NCI-H1436 (cell line): Measurements from ENCODE around the gene ELFN1.

Experiments
- DNase-seq: peaks from one replicate; lab custom pipeline; 2025; lab: John Stamatoyannopoulos, UW

Gene ELFN1

DNA sequence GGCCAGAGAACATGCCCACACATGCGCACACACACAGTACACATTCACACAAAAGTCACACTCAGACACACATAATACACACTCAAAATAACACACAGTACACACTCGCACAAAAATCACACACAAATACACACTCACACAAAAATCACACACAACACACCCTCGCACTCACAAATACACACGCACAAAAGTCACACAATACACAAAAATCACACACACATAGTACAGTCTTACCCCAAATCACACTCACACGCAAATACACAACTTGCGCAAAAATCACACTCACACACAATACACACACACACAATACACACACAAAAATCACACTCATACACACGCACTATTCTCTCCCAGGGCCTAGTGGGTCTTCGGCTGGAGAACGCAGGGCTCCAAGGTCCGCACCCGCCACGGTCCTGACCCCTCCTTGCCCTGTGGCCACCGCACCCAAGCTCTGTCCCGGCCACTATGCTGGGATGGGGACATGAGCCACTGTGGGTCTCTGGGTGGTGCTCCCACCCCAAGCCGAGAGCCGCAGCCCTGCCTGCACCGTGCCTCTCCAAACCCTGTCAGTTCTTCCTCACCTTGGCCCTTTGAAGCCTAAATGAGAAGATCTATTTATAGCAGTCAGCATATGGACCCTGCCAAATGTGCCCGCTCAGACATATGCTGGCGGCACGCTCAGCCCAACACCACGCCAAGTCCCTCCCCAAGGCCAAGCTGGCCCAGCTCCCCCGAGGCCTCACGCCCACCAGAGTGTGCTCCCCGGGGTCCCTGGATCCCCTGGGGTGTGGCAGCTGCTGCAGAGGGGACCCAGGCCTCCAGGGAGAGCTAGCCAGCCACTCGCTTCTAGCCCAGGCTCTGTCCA lies 55.9 kb downstream of the ELFN1 start:
- DNase-seq: no peak

GRCh38 chr7:1727079-1727478 lies 57.0 kb downstream of the ELFN1 start:
- DNase-seq: no peak

- DNase-seq: no peak
Measured at GRCh38 chr7:1727812-1728570, 57.9 kb downstream of the ELFN1 start.

DNA sequence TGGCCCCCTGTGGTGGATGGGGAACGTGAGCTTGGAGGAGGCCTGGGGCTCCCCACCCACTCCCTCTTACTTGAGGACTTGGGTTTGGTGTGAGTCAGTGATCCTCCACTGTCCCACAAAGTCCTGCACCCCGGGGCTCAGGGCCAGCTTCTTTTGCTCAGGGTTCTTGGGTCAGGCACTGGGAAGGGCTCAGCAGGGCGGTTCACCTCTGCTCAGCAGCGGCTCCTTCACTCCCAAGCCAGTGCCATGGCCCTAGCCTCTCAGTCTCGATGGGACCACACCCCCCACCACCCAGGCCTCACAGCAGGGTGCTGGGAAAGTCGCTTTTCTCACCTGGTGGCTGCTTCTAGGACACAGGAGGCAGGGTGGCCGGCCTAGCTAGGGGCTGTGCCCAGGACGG lies 59.1 kb downstream of the ELFN1 start:
- DNase-seq: no peak

- DNase-seq: no peak
Measured at GRCh38 chr7:1729773-1730172, 59.7 kb downstream of the ELFN1 start.

DNA sequence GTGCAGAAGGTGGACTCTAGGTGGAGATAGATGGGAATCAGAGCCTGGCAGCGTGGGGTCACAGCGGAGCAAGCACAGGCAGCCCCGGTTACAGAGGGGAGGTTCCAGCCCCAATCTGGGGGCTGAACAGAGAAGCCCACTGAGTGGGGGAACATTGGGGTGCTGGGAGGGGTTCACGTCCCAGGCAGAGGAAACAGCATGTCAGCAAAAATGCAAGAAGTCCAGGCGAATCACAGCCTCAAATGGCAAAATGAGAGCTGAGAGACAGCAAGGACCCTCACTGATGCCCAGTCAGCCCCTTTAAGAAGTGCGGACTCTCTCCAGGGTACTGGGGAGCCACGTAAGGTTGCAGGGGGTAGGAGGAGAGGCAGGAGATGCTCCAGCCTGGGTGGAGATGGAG lies 62.0 kb downstream of the ELFN1 start:
- no peak for DNase-seq

GRCh38 chr7:1732645-1733044 lies 62.6 kb downstream of the ELFN1 start:
- DNase-seq: no peak

DNA sequence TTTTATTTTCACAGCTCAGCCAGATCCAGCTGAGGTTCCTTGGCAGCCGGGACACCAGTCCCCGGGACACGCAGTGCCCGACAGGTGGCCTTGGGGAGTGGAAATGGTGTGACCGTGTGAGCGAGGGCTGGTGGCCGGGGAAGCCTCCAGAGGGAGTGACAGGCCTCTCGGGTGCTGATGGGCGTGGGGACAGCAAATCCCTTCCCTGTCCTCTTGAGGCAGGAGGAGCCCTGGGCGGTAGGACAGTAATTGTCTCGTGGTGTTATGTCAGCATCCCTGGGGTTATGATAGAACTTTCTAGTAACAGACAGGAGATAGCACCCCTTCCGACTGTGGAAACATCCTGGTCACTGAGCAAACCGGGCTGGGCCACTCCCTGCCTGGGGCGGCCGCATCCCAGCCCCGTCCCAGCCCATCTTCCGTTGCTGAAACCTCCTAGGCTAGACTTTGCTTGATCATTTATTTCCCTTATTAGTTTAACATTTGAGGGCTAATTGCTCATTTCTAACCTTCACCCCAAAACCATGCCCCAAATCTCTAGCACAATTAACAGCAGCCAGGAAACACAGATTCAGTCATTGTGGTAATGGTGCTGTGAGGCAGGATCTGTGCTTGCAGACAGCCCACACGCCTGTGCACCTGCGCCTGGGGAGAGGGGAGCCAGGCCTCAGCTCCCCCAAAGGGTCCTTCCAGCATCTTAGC lies 63.3 kb downstream of the ELFN1 start:
- no peak for DNase-seq

- DNase-seq: no peak
Measured at GRCh38 chr7:1733908-1734730, 64.0 kb downstream of the ELFN1 start.

DNA sequence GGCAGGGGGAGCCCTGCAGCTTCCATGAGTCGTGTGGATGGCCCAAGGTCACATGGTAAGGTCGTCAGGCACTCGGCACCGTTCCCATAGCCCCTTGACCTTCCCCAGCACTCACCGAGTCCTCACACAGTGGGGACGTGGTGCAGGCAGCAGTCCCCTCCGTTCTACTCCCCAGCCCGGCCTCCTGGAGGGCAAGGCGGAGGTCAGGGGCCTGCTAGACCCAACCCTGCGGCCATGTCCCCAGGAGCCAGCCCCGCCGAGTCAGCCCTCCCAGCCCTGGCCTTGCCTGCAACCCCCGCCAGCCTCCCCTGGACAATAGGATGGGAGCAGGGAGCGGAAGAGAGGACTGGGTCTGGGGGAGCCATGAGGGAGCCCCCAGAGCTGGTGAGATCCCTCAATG lies 65.2 kb downstream of the ELFN1 start:
- no peak for DNase-seq

DNA sequence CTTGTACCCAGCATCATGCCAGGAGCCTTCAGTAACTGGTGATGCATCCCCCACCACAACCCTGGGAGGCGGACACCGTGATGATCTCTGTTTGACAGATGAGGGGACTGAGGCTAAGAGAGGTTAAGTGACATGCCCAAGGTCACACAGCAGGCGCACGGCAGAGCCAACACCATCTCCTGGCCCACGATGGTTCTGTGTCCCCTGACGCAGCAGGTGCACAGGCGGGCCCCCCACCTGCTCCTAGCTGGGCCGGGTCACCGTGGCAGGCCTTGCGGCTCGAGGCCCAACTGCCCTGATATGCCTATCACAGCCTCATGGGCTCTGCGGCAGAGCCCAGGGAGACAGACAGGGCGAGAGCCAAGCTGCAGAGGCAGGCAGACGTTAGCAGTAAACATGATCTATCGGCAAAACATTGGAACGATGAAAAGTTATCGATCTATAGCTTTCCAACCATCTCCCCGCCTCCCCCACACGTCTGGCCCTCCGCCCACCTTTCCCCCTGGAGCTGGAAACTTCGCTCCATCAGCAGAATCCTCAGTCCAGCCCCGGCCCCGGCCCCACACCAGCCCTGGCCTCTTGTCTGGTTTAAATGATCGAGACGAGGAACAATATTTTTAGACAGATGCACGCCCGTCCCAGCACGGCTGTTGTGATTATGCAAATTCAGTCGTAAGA lies 65.9 kb downstream of the ELFN1 start:
- DNase-seq: no peak

DNA sequence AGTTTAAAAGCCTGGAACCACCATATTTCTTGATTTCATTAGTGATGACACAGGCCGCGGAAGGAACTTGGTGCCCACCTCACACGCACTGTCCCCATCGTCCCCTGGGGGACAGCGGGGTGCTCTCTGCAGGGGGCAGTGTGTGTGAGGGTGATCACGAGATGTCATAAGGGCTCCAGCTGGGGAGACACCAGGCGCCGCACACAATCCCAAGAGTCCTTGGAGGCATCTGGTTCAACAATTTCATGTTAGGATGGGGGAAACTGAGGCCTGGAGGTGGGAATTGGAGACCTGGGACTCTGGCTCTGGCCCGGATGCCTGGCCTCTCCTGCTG lies 66.4 kb downstream of the ELFN1 start:
- no peak for DNase-seq

DNA sequence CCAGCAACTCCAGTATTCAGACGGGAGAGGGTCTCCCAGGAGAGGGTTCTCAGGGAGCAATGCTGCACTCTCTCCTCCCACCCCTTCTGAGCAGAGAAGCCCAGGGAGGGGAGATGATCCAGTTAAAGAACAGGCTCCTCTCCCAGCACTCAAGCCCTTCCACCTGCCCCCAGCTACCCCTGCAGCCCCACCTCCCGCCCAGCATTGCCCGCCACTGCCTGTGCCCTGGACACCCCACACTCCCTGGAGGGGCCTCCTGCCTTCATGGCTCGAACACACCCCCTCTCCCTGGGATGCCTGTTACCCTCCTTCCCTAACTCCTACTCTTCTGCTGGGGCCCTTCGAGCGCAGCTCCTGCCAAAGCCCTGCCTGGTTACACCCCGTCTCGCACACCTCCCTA lies 66.8 kb downstream of the ELFN1 start:
- no peak for DNase-seq

- DNase-seq: no peak
Measured at GRCh38 chr7:1737523-1737922, 67.4 kb downstream of the ELFN1 start.

DNA sequence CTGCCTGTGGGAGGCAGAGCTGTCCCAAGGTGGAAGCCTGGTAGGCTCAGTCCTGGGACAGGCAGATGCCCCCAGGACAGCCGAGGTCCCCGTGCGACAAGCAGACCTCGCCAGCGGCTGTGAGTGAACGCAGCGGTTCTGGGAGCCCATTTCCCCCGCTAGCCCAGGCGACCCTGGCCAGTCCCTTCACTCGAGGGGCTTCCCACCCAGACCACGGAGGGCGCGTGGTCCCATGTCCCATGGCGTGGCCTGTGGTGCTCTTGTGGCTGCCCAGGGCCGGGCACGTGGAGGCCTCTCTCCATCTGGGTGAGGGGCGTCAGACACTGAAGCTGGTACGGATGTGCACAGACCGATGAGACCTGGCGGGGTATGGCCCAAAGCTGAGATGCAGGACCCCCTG lies 67.9 kb downstream of the ELFN1 start:
- DNase-seq: no peak

GRCh38 chr7:1738511-1738910 lies 68.4 kb downstream of the ELFN1 start:
- DNase-seq: no peak

- DNase-seq: no peak
Measured at GRCh38 chr7:1738956-1739355, 68.9 kb downstream of the ELFN1 start.

- DNase-seq: no peak
Measured at GRCh38 chr7:1739593-1739992, 69.5 kb downstream of the ELFN1 start.

DNA sequence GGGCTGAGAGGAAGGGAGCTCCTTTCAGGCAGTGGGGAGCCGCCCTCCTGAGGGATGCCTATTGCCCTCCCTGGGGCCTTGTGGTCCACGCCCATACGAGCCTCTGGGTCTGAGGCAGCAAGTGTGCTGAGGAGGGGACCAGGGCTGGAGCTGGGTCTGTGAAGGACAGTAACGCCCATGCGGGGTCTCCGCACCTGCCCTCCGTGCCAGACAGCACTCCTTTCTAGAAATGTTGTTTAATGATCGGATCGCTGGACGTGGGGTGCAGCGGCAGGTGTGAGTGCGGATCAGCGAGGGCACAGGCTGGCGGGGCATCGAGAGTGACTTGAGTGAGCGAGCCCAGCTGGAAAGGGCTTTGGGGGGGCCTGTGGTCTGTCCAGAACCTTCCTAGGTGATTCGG lies 70.1 kb downstream of the ELFN1 start:
- no peak for DNase-seq

GRCh38 chr7:1741246-1741645 lies 71.2 kb downstream of the ELFN1 start:
- no peak for DNase-seq

GRCh38 chr7:1741751-1742554 lies 71.9 kb downstream of the ELFN1 start:
- DNase-seq: no peak
